ENCODE data around the gene BNIP1.
"Not testable (repeated sequence)": the region's sequence is repeated elsewhere in the genome, so short reads cannot be mapped to it uniquely, and the experiment has no call there.

The BNIP1 gene, protein sequence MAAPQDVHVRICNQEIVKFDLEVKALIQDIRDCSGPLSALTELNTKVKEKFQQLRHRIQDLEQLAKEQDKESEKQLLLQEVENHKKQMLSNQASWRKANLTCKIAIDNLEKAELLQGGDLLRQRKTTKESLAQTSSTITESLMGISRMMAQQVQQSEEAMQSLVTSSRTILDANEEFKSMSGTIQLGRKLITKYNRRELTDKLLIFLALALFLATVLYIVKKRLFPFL

DNA sequence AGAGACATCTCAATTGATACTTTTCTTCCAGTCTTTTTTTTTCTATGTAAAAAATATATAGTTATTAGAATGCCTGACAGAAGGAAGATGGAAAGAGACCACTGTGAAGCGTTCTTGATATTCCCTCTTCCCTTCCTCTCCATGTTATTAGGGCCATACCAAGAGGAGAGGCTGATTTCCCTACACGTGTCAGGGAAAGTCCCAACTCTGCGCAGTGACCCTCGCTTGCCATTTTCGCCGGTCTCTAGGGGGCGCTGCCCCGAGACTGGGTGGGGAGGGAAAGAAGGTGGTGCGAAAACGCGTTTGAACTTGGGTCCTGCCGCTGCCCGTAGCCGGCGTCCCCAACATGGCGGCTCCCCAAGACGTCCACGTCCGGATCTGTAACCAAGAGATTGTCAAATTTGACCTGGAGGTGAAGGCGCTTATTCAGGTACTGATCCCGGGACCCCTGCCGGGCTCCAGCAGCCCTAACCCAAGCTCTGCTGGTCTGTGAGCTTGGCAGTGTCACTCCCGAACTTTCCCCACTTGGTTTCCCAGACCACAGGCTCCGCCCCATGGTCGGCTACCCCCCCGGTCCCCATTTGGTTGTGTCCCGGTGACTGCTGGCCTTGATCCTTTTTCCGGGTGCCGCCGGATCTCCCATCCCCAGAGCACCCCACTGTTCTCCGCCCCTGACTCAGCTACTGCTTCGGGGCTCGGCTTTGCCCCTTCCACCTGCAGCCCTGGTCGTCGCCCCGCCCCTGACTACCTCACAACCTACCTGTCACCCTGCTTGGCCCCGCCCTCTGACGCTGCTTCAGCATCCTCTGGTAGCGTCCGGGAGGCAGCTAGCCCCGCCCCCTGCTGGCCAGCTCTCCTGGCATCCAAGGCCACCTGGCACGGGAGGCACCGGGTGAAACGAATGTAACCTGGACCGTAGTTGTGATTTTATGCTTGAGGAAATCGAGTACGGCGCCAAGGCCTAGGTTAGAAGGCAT, at the start of gene BNIP1:
BNIP1 (plus strand) TSS at position 332 of the 977 bp plus-strand sequence; CDS start at position 347, 15 bp downstream.
- Mint-ChIP-seq H3K27me3 (no peaks in the 10 kb centered on the region), H3K4me1 (ENCODE audit: low read depth) (peaks cover 20% of the 10 kb centered on the region), H3K36me3 (peaks cover 10% of the 10 kb centered on the region), H3K27ac (peak within 1 kb of the TSS; percentile 98), H3K9me3 (ENCODE audit: low read depth) (no peaks in the 10 kb centered on the region), H3K4me3 (peak within 1 kb of the TSS; percentile 98)

DNA sequence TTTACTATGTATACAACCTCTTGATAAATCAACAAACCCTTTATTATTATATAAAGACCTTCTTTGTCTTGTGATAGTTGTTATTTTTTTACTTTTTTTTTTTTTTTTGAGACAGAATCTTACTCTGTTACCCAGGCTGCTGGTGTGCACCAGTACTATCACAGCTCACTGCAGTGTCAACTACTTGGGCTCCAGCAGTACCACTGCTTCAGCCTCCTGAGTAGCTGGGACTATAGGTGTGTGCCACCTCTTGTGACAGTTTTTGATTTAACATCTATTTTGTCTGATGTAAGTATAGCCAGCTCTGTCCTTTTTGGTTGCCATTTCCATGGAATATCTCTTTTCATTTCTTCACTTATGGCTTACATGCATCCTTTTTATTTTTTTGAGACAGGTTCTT, 45.5 kb upstream of the BNIP1 start:
- no peaks in the 10 kb centered on the region for H3K27me3 Mint-ChIP-seq
- peak overlapping the region; percentile 51 for H3K27ac Mint-ChIP-seq
- no peak overlapping the region for H3K4me3 Mint-ChIP-seq
- H3K36me3 Mint-ChIP-seq = peaks cover 7% of the 10 kb centered on the region
- H3K4me1 Mint-ChIP-seq (ENCODE audit: low read depth) = peaks cover 59% of the 10 kb centered on the region
- H3K9me3 Mint-ChIP-seq (ENCODE audit: low read depth) = no peaks in the 10 kb centered on the region

DNA sequence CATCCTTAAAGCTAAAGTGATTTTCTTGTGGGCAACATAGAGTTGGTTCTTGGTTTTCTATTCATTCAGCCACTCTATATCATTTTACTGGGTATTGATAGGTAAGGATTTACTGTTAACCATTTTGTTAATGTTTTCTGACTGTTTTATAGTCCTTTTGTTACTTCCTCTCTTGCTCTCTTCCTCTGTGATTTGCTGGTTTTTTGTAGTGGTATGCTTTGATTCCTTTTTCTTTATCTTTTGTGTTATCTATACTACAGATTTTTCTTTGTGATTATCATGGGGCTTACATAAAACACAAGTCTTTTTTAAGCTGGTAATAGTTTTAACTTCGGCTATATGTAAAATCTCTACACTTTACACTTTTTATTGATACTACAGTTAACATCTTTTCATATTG, 44.9 kb upstream of the BNIP1 start:
- Mint-ChIP-seq H3K27me3 (no peaks in the 10 kb centered on the region), H3K27ac (peak overlapping the region; percentile 51), H3K36me3 (peaks cover 7% of the 10 kb centered on the region), H3K4me3 (peak overlapping the region; percentile 27), H3K9me3 (ENCODE audit: low read depth) (no peaks in the 10 kb centered on the region), H3K4me1 (ENCODE audit: low read depth) (peaks cover 56% of the 10 kb centered on the region)

DNA sequence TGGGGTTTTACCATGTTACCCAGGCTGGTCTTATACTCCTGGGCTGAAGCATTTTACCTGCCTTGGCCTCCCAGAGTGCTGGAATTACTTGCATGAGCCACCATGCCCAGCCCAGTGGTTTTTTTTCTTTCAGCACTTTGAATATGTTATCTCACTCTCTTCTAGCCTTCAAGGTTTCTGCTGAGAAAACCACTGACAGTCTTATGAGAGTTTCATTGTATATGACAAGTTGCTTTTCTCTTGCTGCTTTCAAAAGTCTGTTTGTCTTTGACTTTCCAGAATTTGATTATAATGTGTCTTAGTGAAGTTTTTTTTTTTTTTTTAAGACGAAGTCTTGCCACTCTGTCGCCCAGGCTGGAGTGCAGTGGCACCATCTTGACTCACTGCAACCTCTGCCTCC, 43.1 kb upstream of the BNIP1 start:
- Mint-ChIP-seq H3K27me3 (no peaks in the 10 kb centered on the region), H3K4me1 (ENCODE audit: low read depth) (peaks cover 58% of the 10 kb centered on the region)

DNA sequence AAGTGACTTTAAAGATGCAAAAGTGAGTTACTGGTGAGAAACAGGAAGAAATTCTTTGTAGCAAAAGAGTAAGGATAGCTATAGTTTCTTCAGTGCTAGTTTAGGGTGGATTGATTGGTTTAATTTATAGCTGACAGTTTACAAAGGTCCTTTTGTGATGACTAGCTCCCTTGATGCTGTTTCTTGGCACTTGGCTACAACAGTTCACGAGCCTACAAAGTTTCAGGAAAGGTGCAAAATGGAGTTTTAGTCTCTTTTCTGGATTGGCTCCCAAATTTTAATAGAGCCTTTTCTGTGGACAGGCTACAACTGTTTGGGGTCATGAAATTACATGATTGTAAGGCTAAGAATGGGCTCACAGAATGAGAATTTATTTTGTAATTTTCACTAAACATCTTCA, 40.9 kb upstream of the BNIP1 start:
- Mint-ChIP-seq H3K4me1 (ENCODE audit: low read depth) (peaks cover 40% of the 10 kb centered on the region), H3K36me3 (peaks cover 10% of the 10 kb centered on the region), H3K9me3 (ENCODE audit: low read depth) (no peaks in the 10 kb centered on the region), H3K27me3 (no peaks in the 10 kb centered on the region), H3K27ac (no peak overlapping the region), H3K4me3 (no peak overlapping the region)

More for the DNA sequence above, 43.1 kb upstream of the BNIP1 start:
- Mint-ChIP-seq H3K36me3 (peaks cover 10% of the 10 kb centered on the region), H3K27ac (no peak overlapping the region), H3K4me3 (no peak overlapping the region), H3K9me3 (ENCODE audit: low read depth) (no peaks in the 10 kb centered on the region)

DNA sequence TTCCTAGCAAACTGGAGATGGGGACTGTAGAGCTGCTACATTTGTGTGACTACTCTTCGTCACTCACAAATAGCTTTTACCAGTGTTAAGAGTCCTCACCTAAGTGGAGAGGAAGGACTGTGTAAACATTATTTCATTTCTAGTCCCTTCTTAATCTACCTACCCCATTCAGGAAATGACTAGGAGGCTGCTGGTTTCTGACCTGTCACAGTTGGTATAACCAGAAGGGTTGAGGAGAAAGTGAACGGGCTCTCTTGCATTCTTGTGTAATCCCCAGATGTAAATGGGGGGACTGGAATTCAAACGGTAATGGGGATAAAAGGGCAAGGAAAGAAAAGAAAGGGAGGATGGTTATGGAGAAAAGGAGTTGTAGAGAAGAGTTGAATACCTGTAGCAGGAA, 35.4 kb upstream of the BNIP1 start:
- H3K4me1 Mint-ChIP-seq (ENCODE audit: low read depth) = peaks cover 11% of the 10 kb centered on the region
- peak overlapping the region; percentile 46 for H3K27ac Mint-ChIP-seq
- H3K4me3 Mint-ChIP-seq = no peak overlapping the region
- H3K9me3 Mint-ChIP-seq (ENCODE audit: low read depth) = no peaks in the 10 kb centered on the region
- no peaks in the 10 kb centered on the region for H3K27me3 Mint-ChIP-seq
- H3K36me3 Mint-ChIP-seq = peaks cover 8% of the 10 kb centered on the region

DNA sequence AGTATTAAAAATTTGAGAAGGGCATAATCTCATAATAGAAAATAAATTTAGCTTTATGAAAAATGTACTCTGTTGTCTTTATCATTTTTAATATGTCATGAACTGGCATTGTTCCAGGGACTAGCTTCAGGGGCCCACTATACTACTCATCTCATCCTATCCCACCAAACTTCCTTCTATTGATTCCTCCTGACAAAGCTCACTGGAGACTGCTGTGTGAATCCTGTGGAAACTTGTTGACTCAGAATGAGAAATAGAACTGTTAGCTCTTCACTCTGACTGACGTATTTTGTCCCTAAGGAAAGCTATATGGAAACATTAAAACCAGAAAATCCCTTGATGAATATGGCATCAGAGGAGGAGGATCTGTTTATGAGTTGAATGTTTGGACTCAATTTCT, 29.8 kb upstream of the BNIP1 start:
- peak overlapping the region; percentile 58 for H3K27ac Mint-ChIP-seq
- peaks cover 2% of the 10 kb centered on the region for H3K9me3 Mint-ChIP-seq (ENCODE audit: low read depth)
- peaks cover 5% of the 10 kb centered on the region for H3K4me1 Mint-ChIP-seq (ENCODE audit: low read depth)
- H3K4me3 Mint-ChIP-seq = no peak overlapping the region
- peaks cover 19% of the 10 kb centered on the region for H3K36me3 Mint-ChIP-seq
- H3K27me3 Mint-ChIP-seq = no peaks in the 10 kb centered on the region

DNA sequence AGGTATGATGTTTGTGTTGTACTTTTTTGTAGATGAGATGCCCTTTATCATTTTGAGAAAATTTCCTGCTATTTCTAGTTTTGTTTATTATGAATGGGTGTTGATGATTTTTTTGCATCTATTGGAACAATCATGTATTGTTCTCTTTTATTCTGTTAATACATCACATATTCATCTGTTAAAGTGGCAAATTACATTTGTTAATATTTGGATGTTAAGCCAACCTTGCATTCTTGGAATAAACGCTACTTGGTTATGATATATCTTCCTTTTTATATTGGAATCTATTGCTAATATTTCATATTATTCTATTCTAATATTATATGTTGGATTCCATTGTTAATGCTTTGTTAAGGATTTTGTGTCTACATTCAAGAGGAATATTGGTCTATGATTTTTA, 24.6 kb upstream of the BNIP1 start:
- H3K27ac Mint-ChIP-seq = no peak overlapping the region
- peaks cover 3% of the 10 kb centered on the region for H3K9me3 Mint-ChIP-seq (ENCODE audit: low read depth)
- H3K27me3 Mint-ChIP-seq = no peaks in the 10 kb centered on the region
- H3K4me1 Mint-ChIP-seq (ENCODE audit: low read depth) = peaks cover 2% of the 10 kb centered on the region
- H3K36me3 Mint-ChIP-seq = peaks cover 23% of the 10 kb centered on the region
- H3K4me3 Mint-ChIP-seq = no peak overlapping the region

DNA sequence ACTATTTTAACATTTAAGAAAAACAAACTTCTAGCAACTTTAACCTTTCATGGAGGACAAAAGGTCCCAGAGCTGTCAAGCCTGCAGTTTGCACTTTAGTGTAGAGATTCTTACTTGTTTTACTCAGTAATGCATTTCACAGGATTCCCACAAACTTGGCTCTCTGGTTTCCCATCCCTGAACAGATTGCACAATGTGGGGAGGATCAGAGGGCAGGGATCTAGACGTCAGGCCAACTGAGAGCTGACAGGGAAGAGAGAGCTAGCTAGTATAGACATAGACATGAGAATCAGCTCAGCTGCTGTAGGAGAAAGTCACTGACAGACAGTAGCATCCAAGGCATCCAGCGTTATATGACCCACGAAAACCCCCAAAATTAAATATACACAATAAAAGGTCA, 20.9 kb upstream of the BNIP1 start:
- no peak overlapping the region for H3K4me3 Mint-ChIP-seq
- no peaks in the 10 kb centered on the region for H3K27me3 Mint-ChIP-seq
- peaks cover 20% of the 10 kb centered on the region for H3K36me3 Mint-ChIP-seq
- peaks cover 3% of the 10 kb centered on the region for H3K9me3 Mint-ChIP-seq (ENCODE audit: low read depth)
- H3K27ac Mint-ChIP-seq = no peak overlapping the region
- H3K4me1 Mint-ChIP-seq (ENCODE audit: low read depth) = peaks cover 2% of the 10 kb centered on the region

DNA sequence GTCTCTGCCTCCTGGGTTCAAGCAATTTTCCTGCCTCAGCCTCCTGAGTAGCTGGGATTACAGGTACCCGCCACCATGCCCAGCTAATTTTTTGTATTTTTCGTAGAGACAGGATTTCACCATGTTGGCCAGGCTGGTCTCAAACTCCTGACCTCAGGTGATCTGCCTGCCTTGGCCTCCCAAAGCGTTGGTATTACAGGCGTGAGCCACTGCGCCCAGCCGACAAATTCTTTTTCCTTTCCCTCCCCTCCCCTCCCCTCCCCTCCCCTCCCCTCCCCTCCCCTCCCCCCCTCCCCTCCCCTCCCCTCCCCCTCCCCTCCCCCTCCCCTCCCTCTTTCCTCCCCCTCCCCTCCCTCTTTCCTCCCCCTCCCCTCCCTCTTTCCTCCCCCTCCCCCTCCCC, 12.2 kb upstream of the BNIP1 start:
- H3K9me3 Mint-ChIP-seq (ENCODE audit: low read depth); H3K27me3 Mint-ChIP-seq; H3K4me3 Mint-ChIP-seq; H3K36me3 Mint-ChIP-seq; H3K27ac Mint-ChIP-seq; H3K4me1 Mint-ChIP-seq (ENCODE audit: low read depth): not testable (repeated sequence)

DNA sequence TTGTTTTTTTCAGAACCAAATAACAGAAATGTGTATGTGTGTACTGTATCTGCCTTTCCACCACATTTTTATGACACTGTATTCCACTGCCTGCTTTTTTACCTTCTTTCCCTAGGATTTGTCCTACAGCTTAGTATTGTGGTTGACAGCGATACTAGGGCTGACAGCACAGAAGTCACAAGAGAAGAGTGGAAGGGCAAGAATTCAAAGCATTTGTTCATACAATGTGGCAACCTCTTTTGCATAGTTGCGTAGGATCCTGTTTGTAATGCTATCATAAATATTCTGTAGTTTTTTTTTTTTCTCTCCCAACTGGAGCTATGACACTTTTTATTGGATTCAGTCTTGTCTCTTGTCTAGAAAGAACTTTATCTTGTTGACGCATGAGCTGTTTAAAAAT, 5.6 kb upstream of the BNIP1 start:
- H3K27ac Mint-ChIP-seq = peak overlapping the region; percentile 50
- H3K27me3 Mint-ChIP-seq = no peaks in the 10 kb centered on the region
- H3K4me1 Mint-ChIP-seq (ENCODE audit: low read depth) = peaks cover 2% of the 10 kb centered on the region
- H3K36me3 Mint-ChIP-seq = no peaks in the 10 kb centered on the region
- no peaks in the 10 kb centered on the region for H3K9me3 Mint-ChIP-seq (ENCODE audit: low read depth)
- no peak overlapping the region for H3K4me3 Mint-ChIP-seq

DNA sequence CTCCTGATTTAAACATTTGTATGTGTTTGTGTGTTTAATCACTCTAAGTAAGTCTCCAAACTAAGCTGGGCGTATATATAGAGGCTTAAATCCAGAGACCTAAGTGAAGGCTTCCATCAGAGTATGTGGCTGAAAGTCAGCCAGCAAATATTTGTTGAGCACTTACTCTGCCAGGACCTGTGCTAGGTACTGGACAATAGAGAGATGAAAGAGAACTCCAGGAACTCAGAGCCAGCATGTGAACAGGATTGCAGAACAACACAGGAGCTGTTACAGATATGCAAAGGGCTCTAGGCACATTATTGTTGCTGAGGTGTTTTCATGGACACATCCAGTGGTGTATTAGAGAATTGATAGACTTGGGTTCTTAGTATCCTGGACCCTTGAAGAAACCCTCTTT, 4.7 kb upstream of the BNIP1 start:
- no peak overlapping the region for H3K4me3 Mint-ChIP-seq
- H3K36me3 Mint-ChIP-seq = no peaks in the 10 kb centered on the region
- no peak overlapping the region for H3K27ac Mint-ChIP-seq
- peaks cover 6% of the 10 kb centered on the region for H3K4me1 Mint-ChIP-seq (ENCODE audit: low read depth)
- no peaks in the 10 kb centered on the region for H3K27me3 Mint-ChIP-seq
- no peaks in the 10 kb centered on the region for H3K9me3 Mint-ChIP-seq (ENCODE audit: low read depth)

DNA sequence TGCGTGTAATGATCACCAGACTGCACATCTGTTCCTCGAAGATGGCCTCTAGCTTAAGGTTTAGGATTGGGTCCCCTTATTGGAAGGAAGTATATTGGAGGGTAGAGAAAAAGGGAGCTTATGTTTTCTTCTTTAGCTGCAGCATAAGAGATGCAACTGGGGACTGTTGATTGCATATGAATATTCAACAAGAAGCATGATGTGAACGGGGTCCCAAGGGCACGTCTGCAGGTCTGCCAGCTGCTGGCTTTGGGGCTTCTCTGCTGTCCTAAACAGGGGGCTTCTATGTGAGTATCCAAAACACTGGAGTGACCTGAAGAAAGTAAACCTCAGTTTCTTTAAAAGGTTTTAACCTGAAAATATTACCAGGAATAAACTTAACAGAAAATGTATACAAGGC, 3.6 kb upstream of the BNIP1 start:
- Mint-ChIP-seq H3K4me1 (ENCODE audit: low read depth) (peaks cover 12% of the 10 kb centered on the region), H3K27me3 (no peaks in the 10 kb centered on the region), H3K4me3 (no peak overlapping the region), H3K9me3 (ENCODE audit: low read depth) (no peaks in the 10 kb centered on the region), H3K36me3 (no peaks in the 10 kb centered on the region), H3K27ac (no peak overlapping the region)

DNA sequence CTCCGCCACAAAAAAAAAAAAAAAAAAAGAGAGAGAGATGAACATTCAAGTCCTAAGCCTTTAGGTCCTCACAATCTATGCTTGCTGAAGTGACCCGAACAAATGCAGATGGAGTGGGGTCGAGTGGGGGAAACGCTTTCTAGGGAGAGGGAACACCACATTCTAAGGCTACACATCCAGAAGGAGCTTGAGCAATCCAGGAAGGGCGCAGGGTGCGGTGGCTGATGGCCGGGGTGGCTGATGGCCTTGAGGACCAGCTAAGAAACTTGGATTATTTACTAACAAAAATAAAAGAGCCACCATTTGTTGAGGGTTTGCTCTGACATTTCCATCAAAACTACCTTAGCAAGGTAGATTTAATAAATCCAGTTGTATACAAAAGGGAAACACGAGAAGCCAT, 764 bp upstream of the BNIP1 start:
- Mint-ChIP-seq H3K9me3 (ENCODE audit: low read depth) (no peaks in the 10 kb centered on the region), H3K27me3 (no peaks in the 10 kb centered on the region), H3K36me3 (peaks cover 4% of the 10 kb centered on the region), H3K27ac (peak overlapping the region; percentile 22), H3K4me1 (ENCODE audit: low read depth) (peaks cover 20% of the 10 kb centered on the region), H3K4me3 (no peak overlapping the region)

DNA sequence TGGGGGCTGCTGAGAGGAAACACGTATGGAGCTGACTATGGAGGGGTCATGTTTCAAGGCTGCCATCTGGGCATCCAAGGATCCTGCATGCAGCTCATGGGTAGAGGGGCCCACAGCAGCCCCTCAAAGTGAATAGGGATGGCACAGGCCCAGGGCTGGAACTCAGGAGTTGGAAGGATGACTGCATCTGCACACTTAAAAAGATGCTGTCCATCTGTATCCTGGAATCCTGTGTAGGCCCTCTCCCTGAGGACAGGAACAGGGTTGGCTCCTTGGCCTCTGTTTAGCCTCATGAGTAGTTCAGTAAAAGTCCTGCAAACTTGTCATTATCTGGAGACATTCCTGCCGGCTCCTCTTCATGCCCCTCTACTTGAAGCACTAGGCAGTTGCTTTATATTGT, 4.0 kb downstream of the BNIP1 start:
- peaks cover 15% of the 10 kb centered on the region for H3K36me3 Mint-ChIP-seq
- H3K27ac Mint-ChIP-seq = no peak overlapping the region
- no peak overlapping the region for H3K4me3 Mint-ChIP-seq
- H3K27me3 Mint-ChIP-seq = no peaks in the 10 kb centered on the region
- H3K4me1 Mint-ChIP-seq (ENCODE audit: low read depth) = peaks cover 18% of the 10 kb centered on the region
- no peaks in the 10 kb centered on the region for H3K9me3 Mint-ChIP-seq (ENCODE audit: low read depth)
